PC-3 (cell line): ENCODE measurements around the gene WWP2. TPM values are rescaled to one million over a fixed set of nuclear protein-coding genes. Genes with fewer than 3 reads are reported as not detected.

ENCODE experiments used
- ATAC-seq: fragments of 200-7000 bp; cut with Tn5 transposase; 2 replicates; pipeline ENCODE4 v1.9.1; 2020; ENCODE audit warnings: mild to moderate bottlenecking, moderate library complexity
- BruUV-seq: library from RNA; stranded (reverse); fragments of 400-500 nt; replicated peaks from 2 replicates; lab custom pipeline; 2021; lab: Mats Ljungman, UMichigan
- CTCF ChIA-PET: fragments of 300-600 bp; sonication (Branson Sonifier 250); formaldehyde crosslinking; loops from one replicate; lab custom pipeline; 2022; ENCODE audit warnings: antibody characterized with exemption; lab: Charles Lee
- POLR2A ChIA-PET: fragments of 300-600 bp; sonication (Branson Sonifier 250); formaldehyde crosslinking; loops from one replicate; lab custom pipeline; 2022; ENCODE audit warnings: antibody characterized with exemption; ENCODE audit not compliant: unreplicated experiment; lab: Charles Lee
- DNase-seq: peaks from one replicate; pipeline ENCODE4 v3.0.0-alpha.2; 2015
- H2AFZ ChIP-seq: fragments of 300-600 bp; sonication (generic); 2 replicates; pipeline ENCODE4 v1.6.0; 2016; ENCODE audit warnings: antibody characterized with exemption, low read length
- H3F3A ChIP-seq: fragments of 300-600 bp; sonication (generic); one replicate; pipeline ENCODE4 v1.6.0; 2017; ENCODE audit warnings: antibody characterized with exemption, low read length, control low read depth, mild to moderate bottlenecking; ENCODE audit not compliant: unreplicated experiment
- H3K27ac ChIP-seq: fragments of 300-600 bp; sonication (generic); 2 replicates; pipeline ENCODE4 v1.5.1; 2016; ENCODE audit warnings: mild to moderate bottlenecking, low read length
- H3K27me3 ChIP-seq: fragments of 300-600 bp; sonication (generic); 2 replicates; pipeline ENCODE4 v1.6.1; 2016; ENCODE audit warnings: low read length, mixed read lengths
- H3K36me3 ChIP-seq: fragments of 300-600 bp; sonication (generic); 2 replicates; pipeline ENCODE4 v1.6.1; 2016; ENCODE audit warnings: low read depth, mixed run types, low read length, mixed read lengths
- H3K4me1 ChIP-seq: fragments of 300-600 bp; sonication (generic); 2 replicates; pipeline ENCODE4 v1.5.1; 2016; ENCODE audit warnings: low read length; ENCODE audit not compliant: insufficient read depth
- H3K4me2 ChIP-seq: fragments of 300-600 bp; sonication (generic); 2 replicates; pipeline ENCODE4 v1.6.0; 2016; ENCODE audit warnings: low read length
- H3K4me3 ChIP-seq: fragments of 300-600 bp; sonication (generic); 2 replicates; pipeline ENCODE4 v1.5.1; 2016; ENCODE audit warnings: mild to moderate bottlenecking, low read length, mixed read lengths
- H3K79me2 ChIP-seq: fragments of 300-600 bp; sonication (generic); 2 replicates; pipeline ENCODE4 v1.6.1; 2017; ENCODE audit warnings: low read length, mixed read lengths
- H3K9ac ChIP-seq: fragments of 300-600 bp; sonication (generic); 2 replicates; pipeline ENCODE4 v1.6.0; 2016; ENCODE audit warnings: mild to moderate bottlenecking, low read length
- H3K9me2 ChIP-seq: fragments of 300-600 bp; sonication (generic); replicated peaks from 2 replicates; pipeline ENCODE4 v1.6.1; 2016; ENCODE audit warnings: mixed run types, low read length, mixed read lengths
- H3K9me3 ChIP-seq: fragments of 300-600 bp; sonication (generic); 2 replicates; pipeline ENCODE4 v1.6.1; 2016; ENCODE audit warnings: low read length, mixed read lengths
- H4K20me1 ChIP-seq: fragments of 300-600 bp; sonication (generic); 2 replicates; pipeline ENCODE4 v1.6.1; 2016; ENCODE audit warnings: low read length, mixed read lengths
- CTCF ChIP-seq: fragments of 300-600 bp; sonication (generic); conservative IDR thresholded peaks from 2 replicates; pipeline ENCODE4 v1.5.1; 2017; ENCODE audit warnings: antibody characterized with exemption, low read depth, mild to moderate bottlenecking, low read length
- EZH2 ChIP-seq: fragments of 300-600 bp; sonication (generic); IDR thresholded peaks from one replicate; pipeline ENCODE4 v1.6.1; 2017; ENCODE audit warnings: antibody characterized with exemption, mild to moderate bottlenecking, low read length; ENCODE audit not compliant: unreplicated experiment
- EZH2phosphoT487 ChIP-seq: fragments of 300-600 bp; sonication (generic); IDR thresholded peaks from 2 replicates; pipeline ENCODE4 v1.6.1; 2018; ENCODE audit warnings: mild to moderate bottlenecking, antibody characterized with exemption, low read length, borderline replicate concordance
- intact Hi-C: fragments of 100-400 bp; cut with micrococcal nuclease; formaldehyde crosslinking; loops from 2 replicates; pipeline ENCODE4 v1.9.0; 2023
- total RNA-seq: library from RNA; depleted of rRNA; stranded (reverse); fragments of >200 nt; gene quantifications from 2 replicates; pipeline ENCODE4 v1.2.3, GENCODE V29; 2014

Gene WWP2
- total RNA-seq, 1 experiment from 2014 or later: 15.8 TPM

GRCh38 chr16:69717066-69717465, 45.1 kb upstream of the WWP2 start:
- H3K4me3 ChIP-seq: no peak overlapping the region
- no peaks in the 10 kb centered on the region for H3K9me2 ChIP-seq
- no peak overlapping the region for H2AFZ ChIP-seq
- ChIA-PET POLR2A (no interaction called here), CTCF (no interaction called here)
- no peaks in the 10 kb centered on the region for H3K27me3 ChIP-seq
- H3K36me3 ChIP-seq: peaks cover 26% of the 10 kb centered on the region
- no peaks in the 10 kb centered on the region for H3K4me1 ChIP-seq
- no peak for DNase-seq
- peaks cover 21% of the 10 kb centered on the region for H3K79me2 ChIP-seq
- no peak overlapping the region for H3K9ac ChIP-seq
- H4K20me1 ChIP-seq: no peaks in the 10 kb centered on the region
- no peak overlapping the region for H3K27ac ChIP-seq
- no peak for TF ChIP-seq EZH2
- no peak for TF ChIP-seq EZH2phosphoT487
- no peak for TF ChIP-seq CTCF
- intact Hi-C loops: no loop called here
- H3K4me2 ChIP-seq: no peak overlapping the region
- H3F3A ChIP-seq: no peaks in the 10 kb centered on the region
- no peak for ATAC-seq
- no TSS peak for BruUV-seq
- no peaks in the 10 kb centered on the region for H3K9me3 ChIP-seq

- no peak overlapping the region for H3K4me3 ChIP-seq
- DNase-seq (no peak), ATAC-seq (no peak)
- H3K9ac ChIP-seq: no peak overlapping the region
- no peak overlapping the region for H3K27ac ChIP-seq
- BruUV-seq: no TSS peak
- H4K20me1 ChIP-seq: no peaks in the 10 kb centered on the region
- ChIA-PET POLR2A (no interaction called here), CTCF (no interaction called here)
- no peaks in the 10 kb centered on the region for H3K4me1 ChIP-seq
- H3K79me2 ChIP-seq: peaks cover 32% of the 10 kb centered on the region
- no peaks in the 10 kb centered on the region for H3K9me3 ChIP-seq
- peaks cover 16% of the 10 kb centered on the region for H3K36me3 ChIP-seq
- TF ChIP-seq EZH2 (no peak), EZH2phosphoT487 (no peak), CTCF (no peak)
- H3F3A ChIP-seq: no peaks in the 10 kb centered on the region
- no peaks in the 10 kb centered on the region for H3K27me3 ChIP-seq
- no peak overlapping the region for H2AFZ ChIP-seq
- no peak overlapping the region for H3K4me2 ChIP-seq
- H3K9me2 ChIP-seq: no peaks in the 10 kb centered on the region
- intact Hi-C loops: no loop called here
These were observed 43.9 kb upstream of the WWP2 start for GRCh38 chr16:69718111-69718764.

DNA sequence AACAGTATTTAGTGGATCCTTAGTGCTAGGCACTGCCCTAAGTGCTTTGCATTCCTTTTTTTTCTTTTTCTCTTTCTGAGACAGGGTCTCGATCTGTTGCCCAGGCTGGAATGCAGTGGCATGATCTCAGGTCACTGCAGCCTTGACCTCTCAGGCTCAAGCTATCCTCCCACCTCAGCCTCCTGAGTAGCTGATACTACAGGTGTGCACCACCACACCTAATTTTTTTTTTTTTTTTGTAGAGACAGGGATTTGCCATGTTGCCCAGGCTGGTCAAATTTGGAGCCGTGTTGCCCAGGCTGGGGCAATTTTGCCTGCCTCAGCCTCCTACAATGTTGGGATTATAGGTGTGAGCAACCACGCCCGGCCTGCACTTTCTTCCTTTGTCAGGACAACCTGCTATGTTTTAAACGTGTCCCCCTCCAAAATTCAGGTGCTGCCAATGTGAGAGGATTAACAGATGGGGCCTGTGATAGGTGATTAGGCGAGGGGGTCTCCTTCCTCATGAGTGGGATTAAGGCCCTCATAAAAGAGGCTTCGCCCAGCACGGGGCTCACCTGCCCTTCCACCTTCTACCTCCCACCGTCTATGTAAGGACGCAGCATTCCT, 41.2 kb upstream of the WWP2 start:
- H3K36me3 ChIP-seq: peaks cover 10% of the 10 kb centered on the region
- no peak overlapping the region for H3K4me3 ChIP-seq
- no peak overlapping the region for H3K27ac ChIP-seq
- TF ChIP-seq CTCF (no peak), EZH2phosphoT487 (no peak)
- H2AFZ ChIP-seq: no peak overlapping the region
- POLR2A ChIA-PET: interaction anchor here (0.5 kb wide), 1 partner anchor 168 kb away, joined by 5 read pairs; no protein-coding TSS in a partner anchor
- H4K20me1 ChIP-seq: peaks cover 7% of the 10 kb centered on the region; the same call in 1 of the 2 replicates
- intact Hi-C loops: no loop called here
- H3K27me3 ChIP-seq: no peaks in the 10 kb centered on the region
- DNase-seq: no peak
- no peaks in the 10 kb centered on the region for H3K9me3 ChIP-seq
- ATAC-seq: no peak
- peaks cover 59% of the 10 kb centered on the region for H3K79me2 ChIP-seq
- no TSS peak for BruUV-seq
- peaks cover 18% of the 10 kb centered on the region for H3K4me1 ChIP-seq
- no peaks in the 10 kb centered on the region for H3F3A ChIP-seq
- H3K4me2 ChIP-seq: no peak overlapping the region
- no peaks in the 10 kb centered on the region for H3K9me2 ChIP-seq
- CTCF ChIA-PET: no interaction called here
- no peak overlapping the region for H3K9ac ChIP-seq
